GM18499 (cell line): ENCODE measurements around the gene UCMA.

Experiments
- ATAC-seq: cut with Tn5 transposase; IDR thresholded peaks from one replicate; pipeline ENCODE4 v1.9.1; 2021; ENCODE audit warnings: moderate number of reproducible peaks; ENCODE audit not compliant: insufficient read depth, unreplicated experiment

UCMA gene

GRCh38 chr10:13191362-13191761, 42.8 kb downstream of the UCMA start:
- no peak for ATAC-seq

GRCh38 chr10:13190816-13191215, 43.4 kb downstream of the UCMA start:
- no peak for ATAC-seq

GRCh38 chr10:13189961-13190360, 44.2 kb downstream of the UCMA start:
- ATAC-seq = no peak

- no peak for ATAC-seq
Observed at GRCh38 chr10:13188593-13188992, 45.6 kb downstream of the UCMA start.

GRCh38 chr10:13187135-13187534, 47.0 kb downstream of the UCMA start:
- ATAC-seq = no peak

- no peak for ATAC-seq
Observed at GRCh38 chr10:13184730-13185514, 49.3 kb downstream of the UCMA start.

GRCh38 chr10:13184276-13184675, 49.9 kb downstream of the UCMA start:
- ATAC-seq = no peak

- peak; percentile 57 for ATAC-seq
Observed at GRCh38 chr10:13183625-13184024, 50.5 kb downstream of the UCMA start.

- ATAC-seq = no peak
Observed at GRCh38 chr10:13182424-13182823, 51.8 kb downstream of the UCMA start.

GRCh38 chr10:13180788-13181187, 53.4 kb downstream of the UCMA start:
- no peak for ATAC-seq

- ATAC-seq = no peak
Observed at GRCh38 chr10:13173616-13174015, 60.6 kb downstream of the UCMA start.
